GM12892 (cell line): ENCODE measurements around the gene CTU1.

Experiments used
- POLR2A ChIP-seq: IDR thresholded peaks from 2 replicates; pipeline ENCODE4 v1.6.1; 2011; ENCODE audit warnings: low read depth, low read length, control low read depth
- POLR2AphosphoS5 ChIP-seq: IDR thresholded peaks from 2 replicates; pipeline ENCODE4 v1.6.1; 2011; ENCODE audit warnings: low read depth, low read length, control low read depth
- TAF1 ChIP-seq: IDR thresholded peaks from 2 replicates; pipeline ENCODE4 v1.6.1; 2011; ENCODE audit warnings: low read depth, mild to moderate bottlenecking, control low read depth, low read length, borderline replicate concordance

DNA sequence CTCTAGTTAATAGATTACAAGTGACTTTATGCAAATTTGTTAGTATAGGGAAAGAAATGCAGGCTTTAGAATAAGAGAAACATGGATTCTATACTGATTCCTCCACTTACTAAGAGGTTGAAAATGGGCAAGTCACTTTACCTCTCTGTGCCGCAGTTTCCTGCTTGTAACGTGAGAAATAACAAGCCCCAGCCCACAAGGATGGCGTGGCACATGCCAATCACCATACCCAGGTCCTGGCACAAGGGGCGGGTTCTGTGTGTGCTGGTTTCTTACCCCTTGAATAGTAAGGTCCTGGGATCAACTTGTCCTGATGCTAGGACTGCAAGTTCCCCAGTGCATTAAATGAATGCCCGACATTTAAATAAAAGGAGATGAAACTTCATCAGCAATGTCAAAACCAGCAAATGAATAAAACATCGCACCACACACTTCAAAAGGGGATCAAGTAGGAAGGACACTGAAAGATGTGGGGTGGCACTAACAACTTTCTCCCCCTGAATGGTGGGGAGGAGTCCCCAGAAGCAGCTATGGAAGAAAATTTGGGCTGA is 8.6 kb upstream of the CTU1 start:
- TF ChIP-seq POLR2AphosphoS5: no peak
- TF ChIP-seq POLR2A: no peak
- TF ChIP-seq TAF1: no peak
